NCI-H2107 (cell line): Measurements from ENCODE around the gene SHB.
A peak's percentile ranks its signal among the peaks of the same experiment; 100 is the strongest.
"Not testable (repeated sequence)": the region's sequence is repeated elsewhere in the genome, so short reads cannot be mapped to it uniquely, and the experiment has no call there.

Experiments
- DNase-seq: peaks from one replicate; lab custom pipeline; 2025; lab: John Stamatoyannopoulos, UW

The SHB gene

DNA sequence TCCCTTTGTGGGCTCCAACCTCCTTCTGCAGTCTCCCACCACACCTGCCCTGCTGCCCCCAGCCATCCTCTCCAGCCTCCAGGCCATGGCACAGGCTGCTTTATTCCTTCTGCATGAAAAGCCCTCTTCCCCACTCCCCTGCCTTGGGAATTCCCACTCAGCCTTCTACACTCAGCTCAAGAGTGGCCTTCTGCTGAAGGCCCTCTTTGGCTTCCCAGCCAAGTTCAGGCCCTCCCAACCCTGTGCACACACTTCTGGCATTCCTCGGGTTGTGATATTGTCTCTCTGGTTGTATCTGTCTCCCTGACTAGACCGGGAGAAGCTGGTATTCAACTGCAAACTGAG, 5.7 kb downstream of the SHB start:
- DNase-seq: no peak

DNA sequence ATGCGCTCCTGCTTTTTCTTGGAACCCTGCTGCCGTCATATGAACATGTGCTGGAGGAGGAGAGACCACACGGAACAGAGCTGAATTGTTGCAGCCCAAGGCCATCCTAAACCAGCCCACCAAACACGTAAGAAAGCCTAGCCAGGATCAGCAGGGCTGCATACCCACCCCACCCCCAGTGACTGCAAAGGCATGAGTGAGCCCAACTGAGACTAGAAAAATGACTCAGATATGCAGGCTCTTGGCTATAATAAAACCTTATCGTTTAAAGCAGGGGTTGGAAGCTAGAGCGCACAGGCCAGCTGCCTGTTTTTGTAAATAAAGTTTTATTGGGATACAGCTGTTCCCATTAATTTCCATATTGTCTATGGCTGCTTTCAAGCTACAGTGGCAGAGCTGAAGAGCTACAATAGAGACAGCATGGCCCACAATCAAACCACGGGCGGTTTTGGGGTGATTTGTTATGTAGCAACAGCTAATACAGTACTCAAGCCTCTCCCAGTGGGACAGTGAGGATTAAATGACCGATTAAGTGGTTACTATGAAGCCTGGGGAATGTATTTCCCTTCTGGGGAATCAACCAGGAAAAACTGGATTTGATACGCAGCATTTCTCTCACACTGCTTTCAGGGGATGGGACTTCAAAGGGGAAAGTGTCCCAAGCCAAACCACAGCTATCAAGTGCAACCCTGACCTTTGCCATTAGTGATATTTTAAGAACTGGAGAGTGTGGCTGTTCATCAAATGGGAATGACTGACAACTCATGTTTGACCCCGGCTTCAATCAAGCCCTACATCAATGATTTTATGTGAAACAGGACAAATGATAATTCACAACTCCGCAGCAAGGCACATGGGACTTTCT, 6.3 kb downstream of the SHB start:
- peak; percentile 31 for DNase-seq

DNA sequence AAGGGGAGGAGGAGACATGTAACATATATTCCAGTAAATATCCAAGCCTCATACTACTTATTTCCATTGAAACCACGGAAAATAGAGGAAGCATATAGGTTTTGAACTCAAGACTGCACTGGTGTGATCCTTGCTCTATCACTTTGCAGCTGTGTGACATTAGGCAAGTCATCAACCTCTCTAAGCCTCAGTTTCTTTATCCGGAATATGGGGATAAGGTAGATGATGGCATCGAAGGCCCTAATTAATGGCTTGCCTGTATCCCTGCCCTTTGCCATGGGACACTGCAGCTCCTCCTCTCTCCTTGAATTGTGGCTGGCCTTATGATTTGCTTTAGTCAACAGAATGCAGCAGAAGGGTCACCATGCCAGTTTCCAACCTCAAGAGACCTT, 6.9 kb downstream of the SHB start:
- DNase-seq: no peak

DNA sequence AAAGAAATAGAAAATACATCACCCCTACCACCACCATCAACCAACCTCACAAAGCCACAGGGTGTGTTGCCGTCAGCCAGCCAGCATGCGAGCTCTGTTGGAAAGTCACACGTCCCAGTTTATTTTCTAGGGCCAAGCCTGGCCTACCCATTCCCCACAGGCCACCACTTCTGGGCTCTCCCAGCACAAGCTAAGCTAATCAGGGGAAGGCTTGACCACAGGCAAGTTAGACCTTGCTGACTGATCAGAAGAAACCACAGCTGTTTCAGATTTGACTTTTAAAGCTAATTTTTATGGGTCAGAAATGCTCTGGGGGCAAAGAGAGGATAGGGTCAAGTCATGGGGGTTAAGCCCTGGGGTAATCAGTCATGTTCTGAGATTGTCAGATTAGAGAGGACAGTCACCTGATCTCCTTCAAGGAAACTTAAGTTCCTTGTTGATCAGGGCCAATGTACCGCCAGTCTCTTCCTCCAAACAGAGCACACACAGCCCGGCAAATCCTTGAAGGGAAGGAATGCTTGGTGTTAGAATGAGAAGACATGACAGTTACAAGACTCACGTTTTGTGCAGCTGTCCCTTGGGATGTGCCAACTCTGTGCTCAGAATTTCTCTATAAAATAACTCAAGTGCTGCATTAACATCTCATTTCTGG, 7.6 kb downstream of the SHB start:
- no peak for DNase-seq

DNA sequence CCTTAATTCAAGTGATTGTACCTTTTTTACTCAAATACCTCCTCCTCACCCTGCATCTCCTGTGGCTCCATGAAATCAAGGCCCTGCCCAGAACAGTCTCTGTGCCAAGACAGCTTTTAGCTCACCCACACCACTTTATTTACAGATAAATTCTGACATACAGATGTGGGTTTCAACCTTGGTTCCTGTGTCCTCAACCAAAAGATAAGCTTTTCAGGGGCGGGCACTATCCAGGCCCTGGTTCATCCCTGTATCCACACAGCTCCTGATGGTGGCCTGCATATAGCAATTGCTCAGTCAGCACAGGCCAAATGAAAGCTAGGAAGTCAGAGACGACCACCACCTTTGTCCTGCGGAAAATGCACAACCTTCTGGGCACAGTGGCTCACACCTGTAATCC, 8.3 kb downstream of the SHB start:
- DNase-seq: no peak

DNA sequence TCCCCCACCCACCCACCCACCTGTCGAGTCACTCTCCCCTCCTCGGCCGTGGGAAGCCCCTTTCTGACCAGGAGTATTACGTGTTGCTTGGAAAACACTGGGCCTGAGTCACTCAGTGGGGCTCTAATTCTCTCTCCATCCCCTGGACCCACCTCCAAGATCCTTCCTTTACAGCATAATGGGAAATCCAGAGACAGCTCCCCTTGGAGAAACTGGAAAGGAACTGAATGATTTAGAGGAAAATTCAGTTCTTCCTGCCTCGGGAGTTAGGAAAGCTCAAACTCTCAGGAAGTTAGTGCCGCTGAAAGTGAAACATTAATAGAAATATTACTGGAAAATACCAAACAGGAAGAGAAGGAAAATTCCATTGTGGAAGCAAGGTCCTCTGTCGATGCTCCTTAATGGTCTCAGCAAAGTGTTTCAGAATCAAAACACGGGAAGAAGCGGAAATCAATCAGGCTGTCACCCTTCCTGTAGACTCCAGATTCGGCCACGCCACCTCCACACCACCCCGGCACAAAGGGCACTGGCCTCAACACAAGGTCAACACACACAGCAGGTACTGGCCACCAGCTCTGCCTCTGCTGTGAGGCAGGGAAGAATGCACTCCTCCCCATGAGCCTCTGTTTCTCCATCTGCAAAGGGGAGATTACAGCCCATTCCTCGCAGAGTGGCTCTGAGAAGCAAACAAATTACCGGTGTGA, 9.6 kb downstream of the SHB start:
- DNase-seq: no peak

DNA sequence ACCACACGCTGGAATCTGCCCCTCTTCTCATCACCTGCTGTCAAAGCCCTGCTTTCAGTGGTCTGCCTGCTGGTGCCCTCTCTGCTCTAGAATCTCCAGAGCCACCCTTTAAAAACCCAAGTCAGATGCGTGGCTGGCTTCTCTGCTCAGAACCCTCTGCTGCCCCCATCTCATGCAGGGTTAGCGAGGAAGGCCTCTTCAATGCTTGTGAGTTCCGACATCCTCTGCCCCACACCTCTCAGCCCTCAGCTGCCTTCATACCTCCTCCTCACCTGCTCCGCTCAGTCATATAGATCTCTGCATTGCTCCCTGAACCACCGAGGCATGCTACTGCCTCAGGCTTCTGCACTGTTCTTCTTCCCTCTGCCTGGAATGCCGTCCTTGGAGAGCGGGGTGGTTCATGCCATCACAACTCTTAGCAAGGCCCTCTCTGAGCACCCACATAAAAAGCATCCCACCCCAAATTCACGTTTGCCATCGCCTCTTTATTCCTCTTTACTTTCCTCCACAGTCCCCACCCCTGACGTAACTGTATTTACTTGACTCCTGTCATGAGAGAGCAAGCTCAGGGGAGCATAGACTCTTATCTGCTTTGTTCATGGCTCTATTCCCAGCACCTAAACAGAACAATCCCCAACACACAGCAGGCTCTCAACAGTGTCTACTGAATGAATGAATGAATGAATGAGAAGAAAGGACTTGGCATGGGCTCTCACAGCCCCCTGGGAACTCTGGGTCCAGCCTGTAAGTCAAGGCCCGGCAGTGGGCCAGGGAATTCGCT, 10.4 kb downstream of the SHB start:
- no peak for DNase-seq

DNA sequence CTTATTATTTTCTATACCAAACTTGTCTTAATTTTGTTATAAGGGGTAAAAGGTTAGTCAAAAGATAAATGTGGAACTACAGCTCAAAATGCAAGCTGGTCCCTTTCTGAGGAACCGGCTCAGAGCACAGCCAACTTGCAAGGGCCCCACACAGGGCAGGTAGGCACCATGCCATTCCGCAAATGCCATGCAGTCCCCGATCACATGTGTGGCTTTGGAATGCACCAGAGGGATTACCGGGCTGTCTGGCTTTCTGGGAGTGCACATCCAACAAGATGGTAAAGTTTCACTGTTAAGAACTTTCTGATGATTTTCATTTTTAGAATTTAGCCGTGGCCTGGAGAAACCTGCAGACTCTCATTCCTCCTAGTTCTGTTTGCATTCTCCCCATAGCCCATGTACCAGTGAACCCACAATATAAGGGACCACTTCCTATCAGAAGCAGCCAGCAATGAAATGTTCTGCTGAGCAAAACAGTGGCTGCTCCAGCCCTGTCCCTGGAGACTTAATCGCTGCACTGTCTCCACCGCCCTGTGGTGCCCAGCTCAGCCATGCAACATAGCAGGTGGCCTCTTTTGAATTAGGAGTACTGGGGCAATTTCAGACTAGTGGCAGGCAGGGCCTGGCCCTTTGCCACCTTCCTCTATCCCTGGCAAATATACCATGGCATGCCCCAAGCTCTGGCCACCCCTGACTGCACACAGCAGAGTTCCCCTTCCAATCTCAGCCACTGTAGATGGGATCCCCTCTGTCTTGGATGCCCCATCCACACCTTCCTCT, 11.4 kb downstream of the SHB start:
- DNase-seq: peak; percentile 28

DNA sequence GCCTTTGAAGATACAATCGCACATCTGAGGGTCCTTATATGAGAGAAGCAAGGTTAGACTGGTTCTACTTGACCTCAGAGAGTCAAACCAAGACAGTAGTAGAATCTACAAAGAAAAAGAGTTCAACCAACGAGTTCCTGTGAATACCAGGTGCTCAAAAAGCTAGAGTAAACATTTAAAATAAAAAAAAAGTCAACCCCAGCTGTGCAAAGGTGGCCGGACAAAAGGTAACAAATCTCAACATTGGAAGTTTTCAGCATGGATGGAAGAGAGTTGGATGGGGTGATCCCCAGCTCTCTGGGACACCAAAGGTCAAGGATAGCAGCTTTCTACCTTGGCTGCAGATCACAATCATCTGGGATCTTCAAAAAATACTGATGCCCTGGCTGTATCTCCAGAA, 14.4 kb downstream of the SHB start:
- DNase-seq: no peak

DNA sequence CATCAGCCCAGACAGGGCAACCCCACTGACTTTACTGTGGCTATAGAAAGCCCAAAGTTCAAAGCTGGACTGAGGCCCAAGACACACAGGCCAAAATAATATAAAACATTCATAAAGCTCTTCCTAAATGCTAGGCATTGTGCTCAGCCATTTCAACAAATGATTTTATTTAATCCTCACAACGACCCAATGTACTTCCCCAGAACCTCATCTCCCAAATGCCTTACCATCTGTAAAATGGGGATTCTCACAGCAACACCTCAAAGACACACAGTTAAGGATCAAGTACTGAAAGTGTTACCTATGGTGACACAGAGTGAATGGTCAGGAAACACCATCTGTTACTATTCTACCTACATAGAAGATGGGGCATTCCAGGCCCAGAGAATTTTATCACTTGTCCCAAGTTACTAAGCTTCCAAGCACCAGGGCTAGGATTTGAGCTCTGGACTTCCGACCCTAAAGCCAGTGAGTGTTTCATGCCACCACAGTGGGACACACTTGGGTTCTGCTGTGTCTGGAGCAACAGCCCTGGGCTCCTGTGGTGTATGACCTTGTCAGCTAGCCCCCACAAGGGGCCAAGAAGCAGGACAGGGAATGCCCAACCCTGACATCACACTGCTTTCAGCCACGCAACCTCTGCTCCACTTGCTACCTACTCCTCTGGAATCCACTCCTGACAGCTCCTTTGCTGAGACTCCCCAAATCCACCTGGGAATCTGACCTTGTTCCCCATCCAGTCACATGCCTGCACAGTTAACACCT, 15.1 kb downstream of the SHB start:
- no peak for DNase-seq

DNA sequence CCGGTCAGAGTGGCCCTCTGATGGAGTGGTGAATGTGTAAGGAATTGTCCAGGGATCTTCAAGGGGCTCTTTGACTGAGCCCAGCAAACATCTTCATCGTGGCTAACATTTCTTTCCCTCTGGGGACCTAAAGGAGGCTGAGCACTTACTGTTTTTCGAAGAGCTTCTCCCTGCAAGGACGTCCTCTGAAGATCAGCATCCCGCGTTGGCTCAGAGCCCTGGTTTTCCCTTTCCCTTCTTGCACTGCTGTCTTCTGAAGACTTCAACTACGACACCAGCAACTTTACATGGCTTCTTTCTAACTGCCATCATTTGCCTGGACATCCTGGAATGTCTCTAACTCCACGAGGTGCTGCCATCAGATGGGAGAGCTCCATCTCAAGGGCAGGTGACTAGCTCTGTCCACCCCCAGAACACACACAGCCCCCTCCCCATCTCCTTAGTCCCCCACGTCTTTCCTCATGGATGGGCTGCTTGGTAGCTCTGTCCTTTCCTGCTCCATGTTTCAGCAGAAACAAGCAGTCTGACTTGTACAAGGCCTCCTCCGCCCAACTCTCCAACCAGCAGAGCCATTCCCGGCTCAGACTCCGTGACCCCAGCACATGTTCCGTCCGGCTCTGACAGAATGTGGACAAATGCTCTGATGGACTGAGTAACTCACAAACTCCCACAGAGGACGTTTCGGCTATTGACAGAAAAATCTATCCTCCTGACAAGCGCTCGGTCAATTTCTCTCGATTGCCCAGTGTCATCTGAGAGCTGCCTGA, 17.1 kb downstream of the SHB start:
- DNase-seq: no peak

DNA sequence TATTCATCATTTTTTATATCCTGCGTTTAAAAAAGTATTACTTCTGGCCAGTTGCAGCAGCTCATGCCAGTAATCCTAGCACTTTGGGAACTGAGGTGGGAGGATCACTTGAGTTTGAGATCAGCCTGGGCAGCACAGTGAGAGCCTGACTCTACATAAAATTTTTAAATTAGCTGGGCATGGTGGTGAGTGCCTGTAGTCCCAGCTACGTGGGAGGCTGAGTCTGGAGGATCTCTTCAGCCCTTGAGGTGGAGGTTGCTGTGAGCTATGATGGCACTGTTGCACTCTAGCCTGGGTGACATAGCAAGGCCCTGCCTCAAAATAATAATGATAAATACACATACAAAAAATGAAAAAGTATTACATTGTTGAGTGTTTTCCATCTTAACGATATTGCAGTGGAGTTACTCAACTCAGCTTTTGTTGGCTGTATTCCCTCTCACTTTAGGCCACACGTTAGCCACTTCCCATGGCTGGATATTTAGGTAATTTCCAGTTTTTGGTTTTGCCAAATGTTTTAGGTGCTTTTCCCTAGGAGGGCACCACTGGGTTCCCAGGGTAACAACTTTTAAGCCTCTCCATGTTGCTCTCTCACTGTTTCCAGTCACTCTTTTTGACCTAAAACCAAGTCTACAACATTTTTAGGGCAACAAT, 20.6 kb downstream of the SHB start:
- no peak for DNase-seq

DNA sequence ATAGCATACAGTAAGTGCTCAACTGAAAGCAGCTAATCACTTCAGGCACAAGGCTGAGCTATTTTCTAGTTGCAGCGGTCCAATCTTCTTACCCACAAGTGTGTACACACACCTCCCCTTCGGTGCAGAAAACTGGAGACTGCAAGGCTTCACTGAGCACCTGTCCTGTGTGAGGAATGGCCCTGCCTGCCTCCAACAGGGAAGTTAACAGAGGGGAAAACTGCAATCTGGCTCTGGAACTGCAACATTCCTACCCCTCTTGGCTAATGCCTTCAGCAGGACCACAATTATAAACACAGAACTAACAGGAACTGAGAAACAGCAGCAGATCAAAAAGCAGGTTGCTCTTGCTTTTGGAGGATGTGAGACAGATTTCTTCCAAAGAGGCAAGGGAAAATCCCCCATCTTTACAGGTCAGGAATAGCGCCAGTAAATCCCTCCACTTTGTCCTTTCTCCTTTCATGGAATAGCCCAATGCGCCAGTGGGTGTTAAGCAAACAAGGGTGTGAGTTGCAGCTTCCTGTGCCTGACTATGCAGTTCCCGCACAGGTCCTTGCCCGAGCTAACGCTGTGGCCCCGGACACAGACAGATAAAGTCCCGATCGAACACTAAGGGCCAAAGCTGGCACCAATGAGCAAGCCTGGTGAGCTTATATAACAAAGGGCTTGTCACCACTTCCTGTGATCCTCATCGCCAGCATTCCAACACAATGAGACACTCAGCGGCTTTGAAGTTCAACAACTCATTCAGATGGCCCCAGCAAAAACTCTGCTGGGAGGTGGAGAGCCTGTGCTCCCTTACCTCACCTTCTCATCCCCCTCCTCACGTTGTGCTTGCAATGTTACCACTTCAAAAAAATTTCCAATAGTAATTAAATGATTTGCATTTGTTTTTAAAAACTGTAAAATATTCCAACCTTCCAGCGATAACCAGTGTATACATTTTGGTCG, 21.5 kb downstream of the SHB start:
- no peak for DNase-seq

DNA sequence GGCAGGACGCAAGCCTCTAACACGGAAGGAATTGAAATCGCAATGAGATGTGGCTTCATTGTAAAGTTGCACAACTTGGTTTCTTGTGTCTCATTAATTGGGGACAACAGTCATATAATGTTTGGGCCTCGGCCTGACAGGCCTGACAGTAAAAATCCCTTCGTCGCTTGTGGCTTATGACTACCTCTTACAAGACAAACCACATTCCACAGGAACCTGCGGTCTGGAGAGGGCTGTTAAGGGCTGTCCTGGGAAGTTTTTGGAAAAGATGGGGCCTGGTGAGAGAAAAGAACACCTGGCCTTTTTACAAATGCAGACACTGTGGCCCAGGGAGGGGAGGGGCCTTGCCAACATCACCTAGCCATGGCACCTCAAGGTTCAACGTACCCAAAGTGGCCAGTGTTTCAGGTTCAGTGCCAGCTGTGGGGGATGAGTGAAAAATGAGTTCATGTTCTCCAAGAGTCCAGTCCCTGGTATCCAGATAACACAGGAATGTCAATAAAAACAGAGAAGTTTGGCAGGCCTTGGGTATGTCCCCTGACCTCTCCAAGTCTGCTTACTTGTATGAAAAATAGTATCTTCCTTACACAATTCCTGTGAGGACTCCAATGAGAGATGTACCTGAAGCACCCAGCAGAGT, 22.2 kb downstream of the SHB start:
- no peak for DNase-seq

DNA sequence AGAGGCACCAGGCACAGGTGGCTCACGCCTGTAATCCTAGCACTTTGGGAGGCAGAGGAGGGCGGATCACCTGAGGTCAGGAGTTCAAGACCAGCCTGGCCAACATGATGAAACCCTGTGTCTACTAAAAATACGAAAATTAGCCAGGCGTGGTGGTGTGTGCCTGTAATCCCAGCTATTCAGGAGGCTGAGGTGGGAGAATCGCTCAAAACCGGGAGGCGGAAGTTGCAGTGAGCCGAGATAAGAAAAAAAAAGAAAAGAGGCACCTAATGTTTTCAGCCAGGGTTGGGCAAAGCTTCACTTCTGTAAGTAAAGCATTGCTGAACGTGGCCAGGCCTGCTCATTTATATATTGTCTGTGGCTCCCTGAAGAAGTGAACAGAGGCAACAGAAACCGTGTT, 23.1 kb downstream of the SHB start:
- not testable (repeated sequence) for DNase-seq

DNA sequence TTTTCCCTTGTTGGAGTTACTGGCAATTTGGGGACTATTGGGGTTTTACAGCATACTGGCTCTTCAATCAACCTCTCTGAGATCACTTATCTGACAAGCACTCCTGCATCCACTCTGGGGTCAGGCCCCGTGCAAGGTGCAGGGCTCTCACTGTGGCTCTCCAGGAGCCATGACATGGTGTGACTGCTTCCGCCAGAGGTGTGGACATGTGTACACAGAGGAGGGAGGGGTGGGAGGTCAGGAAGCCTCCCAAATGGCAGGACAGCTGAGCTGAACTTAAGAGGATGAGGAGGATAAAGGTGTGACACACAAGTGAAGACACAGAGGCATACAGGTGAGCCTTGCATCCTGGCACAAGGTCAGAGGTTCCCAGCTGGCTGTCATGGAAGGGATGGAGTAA, 24.3 kb downstream of the SHB start:
- DNase-seq: no peak

DNA sequence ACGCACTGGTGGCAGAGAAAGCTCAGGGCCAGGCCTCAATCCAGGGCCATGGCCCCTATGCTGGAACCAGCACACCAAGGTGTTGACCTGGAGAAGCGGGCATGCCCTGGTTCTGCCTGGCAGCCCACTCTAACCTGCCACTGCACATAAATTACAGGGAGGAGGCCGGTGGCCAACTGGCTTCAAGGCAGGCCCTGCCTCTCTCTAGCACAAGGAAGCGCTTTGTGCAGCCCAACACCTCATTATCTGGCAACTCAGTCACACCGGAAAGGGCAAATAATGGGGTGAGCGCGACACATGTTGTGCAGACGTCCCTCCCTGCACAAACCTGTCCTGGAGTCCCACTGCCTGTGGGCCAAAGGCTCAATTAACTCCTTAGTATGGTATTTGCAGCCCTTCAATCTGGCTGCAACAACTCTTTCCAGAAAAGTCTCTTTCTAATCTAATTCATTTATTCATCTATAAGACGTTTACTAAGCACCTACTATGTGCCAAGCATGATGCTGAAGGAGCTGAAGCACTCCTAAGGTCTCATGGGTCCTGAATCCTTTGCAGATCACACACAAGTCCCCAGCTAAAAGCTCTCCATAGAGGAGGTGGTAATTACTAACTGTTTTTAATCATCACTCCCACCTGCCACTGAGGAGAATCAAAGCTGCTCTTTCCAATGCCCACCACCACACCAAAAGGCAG, 24.9 kb downstream of the SHB start:
- no peak for DNase-seq
